A549 (cell line): Measurements from ENCODE around the gene CCDC154.

Experiments
- CTCF ChIP-seq: fragments of >200 bp; sonication (Bioruptor Twin); formaldehyde crosslinking; IDR thresholded peaks from 3 replicates; pipeline ENCODE4 v1.5.1; 2016
- ESRRA ChIP-seq: fragments of 150-350 bp; IDR thresholded peaks from 2 replicates; pipeline ENCODE4 v1.6.1; 2014; ENCODE audit warnings: mild to moderate bottlenecking, low read length, borderline replicate concordance
- MAZ ChIP-seq: fragments of 150-350 bp; IDR thresholded peaks from 2 replicates; pipeline ENCODE4 v1.6.1; 2014; ENCODE audit warnings: antibody characterized with exemption, low read depth, low read length, borderline replicate concordance
- NPAS2 ChIP-seq: fragments of 250-450 bp; sonication (Bioruptor Pico); IDR thresholded peaks from 2 replicates; pipeline ENCODE4 v1.8.0; 2022; ENCODE audit warnings: mild to moderate bottlenecking, moderate library complexity, borderline replicate concordance
- POLR2AphosphoS2 ChIP-seq: conservative IDR thresholded peaks from 2 replicates; pipeline ENCODE4 v1.6.1; 2012; ENCODE audit warnings: low read length, improper control_type of control experiment, inconsistent platforms

- TF ChIP-seq CTCF = no peak
- no peak for TF ChIP-seq ESRRA
- TF ChIP-seq POLR2AphosphoS2 = no peak
- peak; percentile 99 for TF ChIP-seq NPAS2 (CRISPR knock-in tag)
- TF ChIP-seq MAZ = no peak
Observed at GRCh38 chr16:1474796-1475551, 30.6 kb upstream of the CCDC154 start, which contains the start of gene CLCN7.
